ENCODE measurements around the gene TEX261. TPM values are rescaled to one million over a fixed set of nuclear protein-coding genes. Genes with fewer than 3 reads are reported as not detected.

The TEX261 gene
- total RNA-seq, 2 experiments from 2014 or later: 34.5 to 45.8 TPM

- no TSS peak for BruUV-seq (replicated peaks)
- POLR2A ChIA-PET: no interaction called here
- H3K4me2 ChIP-seq (ENCODE audit: low read length): no peak overlapping the region
- peaks cover 10% of the 10 kb centered on the region for H3K4me1 ChIP-seq (ENCODE audit: insufficient read depth, low read length, poor library complexity, severe bottlenecking)
- intact Hi-C loops (cut with micrococcal nuclease; ENCODE audit: unreplicated experiment): no loop called here
- no peak for DNase-seq (ENCODE audit: low spot score)
- no peak overlapping the region for H3K27ac ChIP-seq (ENCODE audit: low read depth, low read length, poor library complexity, severe bottlenecking)
- no peaks in the 10 kb centered on the region for H4K20me1 ChIP-seq (ENCODE audit: insufficient read depth, low read length)
- H2AFZ ChIP-seq (ENCODE audit: low read length): 0 out of 2 replicates have a peak overlapping the region, but pooled peaks have one; percentile 5
- H3K4me3 ChIP-seq (ENCODE audit: low read depth, low read length, poor library complexity, severe bottlenecking): no peak overlapping the region
- no peaks in the 10 kb centered on the region for H3K9me3 ChIP-seq (ENCODE audit: low read length)
- CTCF ChIA-PET (ENCODE audit: unreplicated experiment): no interaction called here
- no peaks in the 10 kb centered on the region for H3K79me2 ChIP-seq (ENCODE audit: insufficient read depth, low read depth, low read length)
- TF ChIP-seq CTCF (conservative IDR thresholded peaks at IDR 0.05; ENCODE audit: low read length) (no peak), EZH2phosphoT487 (IDR thresholded peaks at IDR 0.05; ENCODE audit: borderline replicate concordance, low read depth, low read length) (no peak)
- no peaks in the 10 kb centered on the region for H3K9me2 ChIP-seq (ENCODE audit: insufficient read depth, low read length)
- no peaks in the 10 kb centered on the region for H3K36me3 ChIP-seq (ENCODE audit: insufficient read depth, low read length)
Observed at GRCh38 chr2:70957798-70958197, 36.9 kb downstream of the TEX261 start.

GRCh38 chr2:70956141-70956540, 38.5 kb downstream of the TEX261 start:
- intact Hi-C loops (cut with micrococcal nuclease; ENCODE audit: unreplicated experiment): no loop called here
- H3K27ac ChIP-seq (ENCODE audit: low read depth, low read length, poor library complexity, severe bottlenecking): no peak overlapping the region
- H3K36me3 ChIP-seq (ENCODE audit: insufficient read depth, low read length): no peaks in the 10 kb centered on the region
- DNase-seq (ENCODE audit: low spot score): no peak
- no peaks in the 10 kb centered on the region for H3K79me2 ChIP-seq (ENCODE audit: insufficient read depth, low read depth, low read length)
- no peak overlapping the region for H3K4me3 ChIP-seq (ENCODE audit: low read depth, low read length, poor library complexity, severe bottlenecking)
- H3K9me2 ChIP-seq (ENCODE audit: insufficient read depth, low read length): no peaks in the 10 kb centered on the region
- H3K4me2 ChIP-seq (ENCODE audit: low read length): no peak overlapping the region
- ChIA-PET POLR2A (no interaction called here), CTCF (ENCODE audit: unreplicated experiment) (no interaction called here)
- no TSS peak for BruUV-seq (replicated peaks)
- H3K4me1 ChIP-seq (ENCODE audit: insufficient read depth, low read length, poor library complexity, severe bottlenecking): peaks cover 10% of the 10 kb centered on the region
- no peak overlapping the region for H2AFZ ChIP-seq (ENCODE audit: low read length)
- TF ChIP-seq EZH2phosphoT487 (IDR thresholded peaks at IDR 0.05; ENCODE audit: borderline replicate concordance, low read depth, low read length): no peak
- no peak for TF ChIP-seq CTCF (conservative IDR thresholded peaks at IDR 0.05; ENCODE audit: low read length)
- no peaks in the 10 kb centered on the region for H4K20me1 ChIP-seq (ENCODE audit: insufficient read depth, low read length)
- H3K9me3 ChIP-seq (ENCODE audit: low read length): no peaks in the 10 kb centered on the region

GRCh38 chr2:70954886-70955285, 39.8 kb downstream of the TEX261 start:
- Histone ChIP-seq H3K79me2 (ENCODE audit: insufficient read depth, low read depth, low read length) (no peaks in the 10 kb centered on the region), H3K4me2 (ENCODE audit: low read length) (no peak overlapping the region), H3K27ac (ENCODE audit: low read depth, low read length, poor library complexity, severe bottlenecking) (no peak overlapping the region), H2AFZ (ENCODE audit: low read length) (no peak overlapping the region), H3K9me3 (ENCODE audit: low read length) (no peaks in the 10 kb centered on the region), H3K36me3 (ENCODE audit: insufficient read depth, low read length) (no peaks in the 10 kb centered on the region), H3K9me2 (ENCODE audit: insufficient read depth, low read length) (no peaks in the 10 kb centered on the region), H4K20me1 (ENCODE audit: insufficient read depth, low read length) (no peaks in the 10 kb centered on the region), H3K4me1 (ENCODE audit: insufficient read depth, low read length, poor library complexity, severe bottlenecking) (peaks cover 10% of the 10 kb centered on the region), H3K4me3 (ENCODE audit: low read depth, low read length, poor library complexity, severe bottlenecking) (no peak overlapping the region)
- POLR2A ChIA-PET: no interaction called here
- CTCF ChIA-PET (ENCODE audit: unreplicated experiment): no interaction called here
- BruUV-seq (replicated peaks): no TSS peak
- no peak for DNase-seq (ENCODE audit: low spot score)
- intact Hi-C loops (cut with micrococcal nuclease; ENCODE audit: unreplicated experiment): no loop called here
- no peak for TF ChIP-seq EZH2phosphoT487 (IDR thresholded peaks at IDR 0.05; ENCODE audit: borderline replicate concordance, low read depth, low read length)
- TF ChIP-seq CTCF (conservative IDR thresholded peaks at IDR 0.05; ENCODE audit: low read length): no peak

Measured in OCI-LY7 (cell line).